HG03095 (cell line): ENCODE results near the gene NOX5.

ENCODE experiments used
- ATAC-seq: cut with Tn5 transposase; IDR thresholded peaks from one replicate; pipeline ENCODE4 v1.9.1; 2021; ENCODE audit warnings: moderate library complexity; ENCODE audit not compliant: unreplicated experiment

Gene NOX5

GRCh38 chr15:69094124-69094921 is 79.8 kb downstream of the NOX5 start:
- no peak for ATAC-seq

- no peak for ATAC-seq
Observed at GRCh38 chr15:69095274-69095673, 80.8 kb downstream of the NOX5 start.

GRCh38 chr15:69096196-69096595 is 81.7 kb downstream of the NOX5 start:
- no peak for ATAC-seq

- no peak for ATAC-seq
Observed at GRCh38 chr15:69096626-69097025, 82.1 kb downstream of the NOX5 start.

DNA sequence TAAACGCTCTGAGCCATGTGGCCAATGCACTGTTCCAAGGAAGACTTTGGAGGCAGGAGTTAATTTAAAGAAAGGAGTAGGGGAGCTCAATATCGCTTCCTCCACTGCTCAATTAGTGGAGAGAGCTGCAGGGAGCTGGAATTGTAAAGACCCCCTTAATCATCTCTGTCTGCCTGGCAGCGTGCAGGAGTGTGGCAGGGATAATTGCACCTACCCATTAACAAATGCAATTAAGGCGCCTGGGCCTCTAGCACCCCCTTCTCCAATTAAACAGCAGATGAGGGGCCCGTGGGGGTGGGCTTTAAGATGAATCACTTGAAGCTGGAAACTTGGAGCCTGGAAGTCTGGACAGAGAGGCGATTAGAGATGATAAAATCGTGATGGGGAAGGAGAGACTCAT is 84.3 kb downstream of the NOX5 start:
- no peak for ATAC-seq

GRCh38 chr15:69099941-69100340 is 85.4 kb downstream of the NOX5 start:
- no peak for ATAC-seq

GRCh38 chr15:69100821-69101220 is 86.3 kb downstream of the NOX5 start:
- ATAC-seq, result no peak

GRCh38 chr15:69104050-69104750 is 89.7 kb downstream of the NOX5 start:
- ATAC-seq, result peak; percentile 65

DNA sequence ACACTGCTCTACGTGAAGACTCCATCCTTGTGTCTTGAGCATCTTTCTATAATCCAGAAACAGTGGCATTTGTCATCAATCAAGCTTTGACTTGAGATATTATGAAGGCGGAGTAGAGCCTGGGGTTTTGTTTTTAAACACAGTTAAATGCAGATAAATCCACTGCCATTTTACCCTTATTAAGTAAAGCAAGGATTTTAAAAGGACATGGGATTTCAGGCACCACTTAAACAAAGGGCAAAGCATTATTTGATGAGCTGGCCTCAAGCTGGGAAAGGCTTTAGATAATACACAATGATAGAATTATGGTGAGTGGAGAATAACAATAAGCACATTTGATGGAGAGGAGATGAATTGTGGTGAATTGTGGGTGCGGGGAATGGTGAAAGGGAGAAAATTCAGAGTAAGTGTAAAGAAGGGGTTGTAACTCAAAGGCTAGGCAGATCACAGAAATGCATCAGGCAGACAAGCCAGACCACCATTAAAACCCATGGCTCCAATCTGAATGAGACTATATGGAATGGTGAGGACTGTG is 91.0 kb downstream of the NOX5 start:
- ATAC-seq, result no peak

DNA sequence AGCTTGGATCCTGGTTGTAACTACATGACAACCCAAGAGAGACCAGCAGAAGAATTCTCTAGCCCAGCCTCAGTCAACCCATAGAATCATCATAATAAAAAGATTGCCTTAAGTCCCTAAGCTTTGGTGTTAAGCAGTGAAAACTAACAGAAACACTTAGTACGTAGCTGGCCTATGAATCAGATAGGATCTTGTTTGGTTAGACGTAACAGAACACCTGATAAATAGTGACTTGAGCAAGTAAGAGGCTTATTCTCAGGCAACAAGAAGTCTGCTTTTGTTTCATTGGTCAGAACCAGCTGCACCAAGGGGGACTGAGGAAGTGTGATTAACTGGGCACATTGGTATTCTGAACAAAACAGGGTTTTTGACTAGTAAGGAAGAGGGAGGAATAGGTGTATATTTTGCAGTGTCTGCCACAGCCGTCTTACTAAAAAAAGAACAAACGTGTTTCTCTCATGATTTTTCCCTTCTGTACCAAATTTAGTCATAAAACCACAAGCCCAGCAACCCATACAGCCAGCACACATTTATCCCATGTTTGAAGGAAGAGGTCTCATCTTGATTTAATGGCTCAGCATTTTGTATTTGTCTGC is 92.6 kb downstream of the NOX5 start:
- ATAC-seq, result no peak
